ENCODE results near the gene HBZ. TPM values are rescaled to one million over a fixed set of nuclear protein-coding genes. Genes with fewer than 3 reads are reported as not detected.
"Not testable (repeated sequence)": the region's sequence is repeated elsewhere in the genome, so short reads cannot be mapped to it uniquely, and the experiment has no call there.

The HBZ gene
- total RNA-seq, 1 donor from 2014 or later = not detected

DNA sequence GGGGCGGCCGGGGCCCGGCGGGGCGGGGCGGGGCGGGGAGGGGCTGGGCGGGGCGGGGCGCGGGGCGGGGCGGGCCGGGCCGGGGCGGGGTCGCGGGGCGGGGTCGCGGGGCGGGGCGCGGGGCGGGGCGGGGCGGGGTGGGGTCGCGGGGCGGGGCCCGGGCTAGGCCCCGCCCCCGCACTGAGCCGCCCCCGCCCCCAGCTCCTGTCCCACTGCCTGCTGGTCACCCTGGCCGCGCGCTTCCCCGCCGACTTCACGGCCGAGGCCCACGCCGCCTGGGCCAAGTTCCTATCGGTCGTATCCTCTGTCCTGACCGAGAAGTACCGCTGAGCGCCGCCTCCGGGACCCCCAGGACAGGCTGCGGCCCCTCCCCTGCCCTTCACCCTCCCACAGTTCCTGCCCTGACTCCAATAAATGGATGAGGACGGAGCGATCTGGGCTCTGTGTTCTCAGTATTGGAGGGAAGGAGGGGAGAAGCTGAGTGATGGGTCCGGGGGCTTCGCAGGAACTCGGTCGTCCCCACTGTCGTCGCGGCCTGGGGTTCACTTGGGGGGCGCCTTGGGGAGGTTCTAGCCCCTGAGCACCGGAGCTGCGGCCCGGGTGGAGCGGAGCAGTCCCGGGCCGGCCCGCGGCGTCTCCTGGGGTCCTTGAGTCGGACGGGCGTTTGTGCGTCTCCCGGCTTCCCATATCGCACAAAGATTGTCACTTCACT lies 12.5 kb downstream of the HBZ start:
- Mint-ChIP-seq H3K27ac (no peak overlapping the region), H3K27me3 (peaks cover 44% of the 10 kb centered on the region), H3K36me3 (ENCODE audit: low read depth) (no peaks in the 10 kb centered on the region), H3K4me1 (no peaks in the 10 kb centered on the region), H3K9me3 (no peaks in the 10 kb centered on the region), H3K4me3 (peak overlapping the region; percentile 26)
- no peak for DNase-seq
- intact Hi-C loops (cut with micrococcal nuclease) = no loop called here

DNA sequence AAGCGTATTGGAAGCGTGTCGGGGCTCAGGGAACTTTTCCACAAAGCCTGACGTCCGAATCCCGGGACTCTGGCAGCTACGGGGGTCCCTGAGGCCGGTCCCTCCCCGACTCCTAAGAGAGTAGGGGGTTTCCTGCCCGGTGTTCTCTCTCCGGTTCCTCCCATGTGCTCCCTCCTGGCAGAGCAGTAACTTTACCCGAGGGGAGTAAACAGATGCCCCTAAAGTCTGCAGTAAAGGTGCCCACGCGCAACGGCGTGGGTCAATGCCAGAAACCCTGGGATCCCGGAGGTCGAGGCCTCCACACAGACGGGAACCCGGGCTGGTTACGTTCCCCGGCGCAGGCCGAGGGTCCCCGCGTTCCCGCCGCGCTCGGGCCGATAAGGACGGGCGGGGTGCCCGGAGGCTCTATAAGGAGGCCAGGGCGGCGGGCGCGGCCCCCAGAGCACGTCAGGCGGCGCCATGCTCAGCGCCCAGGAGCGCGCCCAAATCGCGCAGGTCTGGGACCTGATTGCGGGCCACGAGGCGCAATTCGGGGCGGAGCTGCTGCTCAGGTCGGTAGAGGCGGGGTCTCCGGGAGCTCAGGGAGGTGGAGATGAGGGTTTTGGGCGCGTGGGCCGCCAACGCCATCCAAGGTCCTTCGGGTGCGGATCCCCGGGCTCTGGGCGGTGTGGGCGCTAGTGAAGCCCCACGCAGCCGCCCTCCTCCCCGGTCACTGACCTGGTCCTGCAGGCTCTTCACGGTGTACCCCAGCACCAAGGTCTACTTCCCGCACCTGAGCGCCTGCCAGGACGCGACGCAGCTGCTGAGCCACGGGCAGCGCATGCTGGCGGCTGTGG lies 13.3 kb downstream of the HBZ start, which contains the start of gene HBM:
HBM (plus strand) TSS at position 440 of the 836 bp plus-strand sequence; CDS start at position 460, 20 bp downstream.
- Mint-ChIP-seq H3K4me3 (peak within 1 kb of the TSS; percentile 26), H3K9me3 (no peaks in the 10 kb centered on the region), H3K27ac (no peak within 1 kb of the TSS), H3K4me1 (peaks cover 4% of the 10 kb centered on the region), H3K27me3 (peaks cover 50% of the 10 kb centered on the region), H3K36me3 (ENCODE audit: low read depth) (no peaks in the 10 kb centered on the region)
- intact Hi-C loops (cut with micrococcal nuclease) = no loop called here
- DNase-seq = peak; percentile 64

- peaks cover 50% of the 10 kb centered on the region for H3K27me3 Mint-ChIP-seq
- no peak overlapping the region for H3K4me3 Mint-ChIP-seq
- peaks cover 4% of the 10 kb centered on the region for H3K4me1 Mint-ChIP-seq
- H3K36me3 Mint-ChIP-seq (ENCODE audit: low read depth) = no peaks in the 10 kb centered on the region
- DNase-seq = peak; percentile 67
- intact Hi-C loops (cut with micrococcal nuclease) = no loop called here
- H3K9me3 Mint-ChIP-seq = no peaks in the 10 kb centered on the region
- H3K27ac Mint-ChIP-seq = peak overlapping the region; percentile 45
These were observed 14.1 kb downstream of the HBZ start for GRCh38 chr16:166375-167121.

DNA sequence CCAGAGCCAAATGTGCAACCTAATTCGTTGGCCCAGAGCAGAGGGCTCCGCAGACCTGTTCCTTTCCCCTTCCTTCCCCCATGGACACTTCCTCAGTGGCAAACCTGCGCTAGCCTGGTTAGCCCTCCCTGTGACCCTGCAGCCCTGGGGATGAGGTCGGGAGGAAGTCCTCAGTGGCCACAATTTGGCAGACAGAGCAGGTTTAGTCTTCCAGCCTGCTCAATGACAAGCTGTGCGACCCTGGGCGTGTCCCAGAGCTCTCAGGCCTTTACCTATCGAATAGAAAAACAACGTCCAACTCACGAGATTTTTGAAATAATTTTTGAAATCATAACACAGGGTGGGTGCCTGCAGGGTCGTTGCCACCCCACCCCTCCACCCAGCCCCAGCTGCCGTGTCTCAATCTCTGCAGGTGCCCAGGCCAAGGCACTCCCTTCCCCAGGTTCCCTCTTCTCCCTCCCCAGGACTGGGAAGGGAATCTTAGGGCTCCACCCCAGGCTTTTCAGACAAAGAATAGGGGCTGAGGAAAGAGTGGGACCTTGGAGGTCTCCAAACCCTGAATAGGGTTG lies 14.8 kb downstream of the HBZ start:
- intact Hi-C loops (cut with micrococcal nuclease) = no loop called here
- no peak for DNase-seq
- no peaks in the 10 kb centered on the region for H3K36me3 Mint-ChIP-seq (ENCODE audit: low read depth)
- peaks cover 6% of the 10 kb centered on the region for H3K4me1 Mint-ChIP-seq
- H3K4me3 Mint-ChIP-seq = no peak overlapping the region
- peak overlapping the region; percentile 45 for H3K27ac Mint-ChIP-seq
- no peaks in the 10 kb centered on the region for H3K9me3 Mint-ChIP-seq
- H3K27me3 Mint-ChIP-seq = peaks cover 54% of the 10 kb centered on the region

GRCh38 chr16:168424-168823 lies 16.0 kb downstream of the HBZ start:
- Mint-ChIP-seq H3K9me3 (no peaks in the 10 kb centered on the region), H3K4me1 (peaks cover 6% of the 10 kb centered on the region), H3K4me3 (no peak overlapping the region), H3K27ac (no peak overlapping the region), H3K36me3 (ENCODE audit: low read depth) (no peaks in the 10 kb centered on the region), H3K27me3 (peaks cover 53% of the 10 kb centered on the region)
- no peak for DNase-seq
- intact Hi-C loops (cut with micrococcal nuclease) = no loop called here

DNA sequence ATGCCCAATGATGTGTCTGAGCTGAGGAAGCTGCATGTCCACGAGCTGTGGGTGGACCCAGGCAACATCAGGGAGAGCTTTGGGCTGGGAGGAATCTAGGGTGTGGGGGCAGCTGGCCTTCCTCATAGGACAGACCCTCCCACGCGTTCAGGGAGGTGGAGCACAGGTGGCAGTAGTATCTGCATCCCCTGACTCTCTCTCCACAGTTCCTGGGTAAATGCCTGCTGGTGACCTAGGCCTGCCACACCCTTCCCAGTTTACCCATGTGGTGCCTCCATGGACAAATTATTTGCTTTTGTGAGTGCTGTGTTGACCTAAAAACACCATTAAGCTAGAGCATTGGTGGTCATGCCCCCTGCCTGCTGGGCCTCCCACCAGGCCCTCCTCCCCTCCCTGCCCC lies 16.6 kb downstream of the HBZ start:
- peaks cover 6% of the 10 kb centered on the region for H3K4me1 Mint-ChIP-seq
- DNase-seq = no peak
- peaks cover 55% of the 10 kb centered on the region for H3K27me3 Mint-ChIP-seq
- H3K4me3 Mint-ChIP-seq = no peak overlapping the region
- no peak overlapping the region for H3K27ac Mint-ChIP-seq
- intact Hi-C loops (cut with micrococcal nuclease) = no loop called here
- H3K9me3 Mint-ChIP-seq = no peaks in the 10 kb centered on the region
- no peaks in the 10 kb centered on the region for H3K36me3 Mint-ChIP-seq (ENCODE audit: low read depth)

DNA sequence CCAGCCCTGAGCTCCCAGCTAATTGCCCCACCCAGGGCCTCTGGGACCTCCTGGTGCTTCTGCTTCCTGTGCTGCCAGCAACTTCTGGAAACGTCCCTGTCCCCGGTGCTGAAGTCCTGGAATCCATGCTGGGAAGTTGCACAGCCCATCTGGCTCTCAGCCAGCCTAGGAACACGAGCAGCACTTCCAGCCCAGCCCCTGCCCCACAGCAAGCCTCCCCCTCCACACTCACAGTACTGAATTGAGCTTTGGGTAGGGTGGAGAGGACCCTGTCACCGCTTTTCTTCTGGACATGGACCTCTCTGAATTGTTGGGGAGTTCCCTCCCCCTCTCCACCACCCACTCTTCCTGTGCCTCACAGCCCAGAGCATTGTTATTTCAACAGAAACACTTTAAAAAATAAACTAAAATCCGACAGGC lies 17.7 kb downstream of the HBZ start:
- peaks cover 11% of the 10 kb centered on the region for H3K4me1 Mint-ChIP-seq
- intact Hi-C loops (cut with micrococcal nuclease); H3K36me3 Mint-ChIP-seq (ENCODE audit: low read depth); H3K27ac Mint-ChIP-seq; DNase-seq; H3K9me3 Mint-ChIP-seq; H3K4me3 Mint-ChIP-seq: not testable (repeated sequence)
- peaks cover 63% of the 10 kb centered on the region for H3K27me3 Mint-ChIP-seq

- Mint-ChIP-seq H3K4me1 (peaks cover 15% of the 10 kb centered on the region), H3K27me3 (peaks cover 68% of the 10 kb centered on the region), H3K4me3 (no peak overlapping the region), H3K27ac (no peak overlapping the region), H3K36me3 (ENCODE audit: low read depth) (no peaks in the 10 kb centered on the region), H3K9me3 (no peaks in the 10 kb centered on the region)
- intact Hi-C loops (cut with micrococcal nuclease) = no loop called here
- no peak for DNase-seq
These were observed 18.3 kb downstream of the HBZ start for GRCh38 chr16:170788-171187.

DNA sequence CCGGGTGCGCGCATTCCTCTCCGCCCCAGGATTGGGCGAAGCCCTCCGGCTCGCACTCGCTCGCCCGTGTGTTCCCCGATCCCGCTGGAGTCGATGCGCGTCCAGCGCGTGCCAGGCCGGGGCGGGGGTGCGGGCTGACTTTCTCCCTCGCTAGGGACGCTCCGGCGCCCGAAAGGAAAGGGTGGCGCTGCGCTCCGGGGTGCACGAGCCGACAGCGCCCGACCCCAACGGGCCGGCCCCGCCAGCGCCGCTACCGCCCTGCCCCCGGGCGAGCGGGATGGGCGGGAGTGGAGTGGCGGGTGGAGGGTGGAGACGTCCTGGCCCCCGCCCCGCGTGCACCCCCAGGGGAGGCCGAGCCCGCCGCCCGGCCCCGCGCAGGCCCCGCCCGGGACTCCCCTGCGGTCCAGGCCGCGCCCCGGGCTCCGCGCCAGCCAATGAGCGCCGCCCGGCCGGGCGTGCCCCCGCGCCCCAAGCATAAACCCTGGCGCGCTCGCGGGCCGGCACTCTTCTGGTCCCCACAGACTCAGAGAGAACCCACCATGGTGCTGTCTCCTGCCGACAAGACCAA lies 20.0 kb downstream of the HBZ start, which contains the start of gene HBA2:
HBA2 (plus strand) TSS at position 503 of the 568 bp plus-strand sequence; CDS start at position 540, 37 bp downstream.
- H3K9me3 Mint-ChIP-seq; H3K36me3 Mint-ChIP-seq (ENCODE audit: low read depth); intact Hi-C loops (cut with micrococcal nuclease); DNase-seq: not testable (repeated sequence)
- Mint-ChIP-seq H3K27ac (peak within 1 kb of the TSS; percentile 66), H3K4me3 (peak within 1 kb of the TSS; percentile 28), H3K4me1 (peaks cover 15% of the 10 kb centered on the region), H3K27me3 (peaks cover 60% of the 10 kb centered on the region)

GRCh38 chr16:173211-173854 lies 20.9 kb downstream of the HBZ start:
- Mint-ChIP-seq H3K27me3 (peaks cover 60% of the 10 kb centered on the region), H3K4me3 (peak overlapping the region; percentile 28), H3K27ac (peak overlapping the region; percentile 34), H3K4me1 (peaks cover 15% of the 10 kb centered on the region)
- H3K36me3 Mint-ChIP-seq (ENCODE audit: low read depth); DNase-seq; H3K9me3 Mint-ChIP-seq; intact Hi-C loops (cut with micrococcal nuclease): not testable (repeated sequence)

GRCh38 chr16:173928-174769 lies 21.7 kb downstream of the HBZ start:
- H3K36me3 Mint-ChIP-seq (ENCODE audit: low read depth); DNase-seq; H3K9me3 Mint-ChIP-seq; intact Hi-C loops (cut with micrococcal nuclease): not testable (repeated sequence)
- peaks cover 56% of the 10 kb centered on the region for H3K27me3 Mint-ChIP-seq
- peak overlapping the region; percentile 53 for H3K27ac Mint-ChIP-seq
- peaks cover 15% of the 10 kb centered on the region for H3K4me1 Mint-ChIP-seq
- peak overlapping the region; percentile 32 for H3K4me3 Mint-ChIP-seq
